ENCODE measurements around the gene PACRG.

Gene PACRG

GRCh38 chr6:162708971-162709370 lies 18.8 kb upstream of the PACRG start:
- H3K9me3 ChIP-seq (ENCODE audit: insufficient read depth, low read length), result no peaks in the 10 kb centered on the region
- TF ChIP-seq EZH2phosphoT487 (conservative IDR thresholded peaks at IDR 0.05; ENCODE audit: low read length) (no peak), CTCF (IDR thresholded peaks at IDR 0.05; ENCODE audit: insufficient read depth, low read length, poor library complexity, severe bottlenecking) (no peak)
- no peak overlapping the region for H3K4me2 ChIP-seq (ENCODE audit: low read depth, low read length, poor library complexity, severe bottlenecking)

GRCh38 chr6:162709431-162709830 lies 18.3 kb upstream of the PACRG start:
- Histone ChIP-seq H3K27me3 (ENCODE audit: low read length) (no peaks in the 10 kb centered on the region), H3K36me3 (ENCODE audit: low read length) (no peaks in the 10 kb centered on the region), H3K79me2 (ENCODE audit: insufficient read depth, low read length) (no peaks in the 10 kb centered on the region), H3K27ac (ENCODE audit: low read depth, low read length) (no peak overlapping the region), H3F3A (ENCODE audit: insufficient read depth) (no peaks in the 10 kb centered on the region), H3K9ac (ENCODE audit: low read length) (no peak overlapping the region), H4K20me1 (ENCODE audit: low read depth, low read length) (no peaks in the 10 kb centered on the region), H3K4me2 (ENCODE audit: low read depth, low read length, poor library complexity, severe bottlenecking) (no peak overlapping the region), H3K9me2 (replicated peaks; ENCODE audit: insufficient read depth, low read length) (no peaks in the 10 kb centered on the region), H3K9me3 (ENCODE audit: insufficient read depth, low read length) (no peaks in the 10 kb centered on the region), H3K4me3 (ENCODE audit: insufficient read depth, low read length, poor library complexity, severe bottlenecking) (no peak overlapping the region), H2AFZ (ENCODE audit: low read depth, low read length, severe bottlenecking) (no peak overlapping the region)
- TF ChIP-seq EZH2phosphoT487 (conservative IDR thresholded peaks at IDR 0.05; ENCODE audit: low read length) (no peak), CTCF (IDR thresholded peaks at IDR 0.05; ENCODE audit: insufficient read depth, low read length, poor library complexity, severe bottlenecking) (no peak)

More at GRCh38 chr6:162708971-162709370, 18.8 kb upstream of the PACRG start:
- Histone ChIP-seq H2AFZ (ENCODE audit: low read depth, low read length, severe bottlenecking) (no peak overlapping the region), H3K36me3 (ENCODE audit: low read length) (no peaks in the 10 kb centered on the region), H3K9me2 (replicated peaks; ENCODE audit: insufficient read depth, low read length) (no peaks in the 10 kb centered on the region), H3K79me2 (ENCODE audit: insufficient read depth, low read length) (no peaks in the 10 kb centered on the region), H3F3A (ENCODE audit: insufficient read depth) (no peaks in the 10 kb centered on the region), H3K27ac (ENCODE audit: low read depth, low read length) (no peak overlapping the region), H3K9ac (ENCODE audit: low read length) (no peak overlapping the region), H4K20me1 (ENCODE audit: low read depth, low read length) (no peaks in the 10 kb centered on the region), H3K27me3 (ENCODE audit: low read length) (no peaks in the 10 kb centered on the region), H3K4me3 (ENCODE audit: insufficient read depth, low read length, poor library complexity, severe bottlenecking) (no peak overlapping the region)

- Histone ChIP-seq H4K20me1 (ENCODE audit: low read depth, low read length) (no peaks in the 10 kb centered on the region), H3K4me3 (ENCODE audit: insufficient read depth, low read length, poor library complexity, severe bottlenecking) (no peak overlapping the region), H3K4me2 (ENCODE audit: low read depth, low read length, poor library complexity, severe bottlenecking) (no peak overlapping the region), H3K79me2 (ENCODE audit: insufficient read depth, low read length) (no peaks in the 10 kb centered on the region), H3F3A (ENCODE audit: insufficient read depth) (no peaks in the 10 kb centered on the region), H2AFZ (ENCODE audit: low read depth, low read length, severe bottlenecking) (no peak overlapping the region), H3K9me3 (ENCODE audit: insufficient read depth, low read length) (no peaks in the 10 kb centered on the region), H3K36me3 (ENCODE audit: low read length) (no peaks in the 10 kb centered on the region), H3K27me3 (ENCODE audit: low read length) (no peaks in the 10 kb centered on the region), H3K9me2 (replicated peaks; ENCODE audit: insufficient read depth, low read length) (no peaks in the 10 kb centered on the region), H3K27ac (ENCODE audit: low read depth, low read length) (no peak overlapping the region), H3K9ac (ENCODE audit: low read length) (no peak overlapping the region)
- TF ChIP-seq CTCF (IDR thresholded peaks at IDR 0.05; ENCODE audit: insufficient read depth, low read length, poor library complexity, severe bottlenecking) (no peak), EZH2phosphoT487 (conservative IDR thresholded peaks at IDR 0.05; ENCODE audit: low read length) (no peak)
These were observed 17.4 kb upstream of the PACRG start for GRCh38 chr6:162710419-162710818.
